GM19397 (cell line): ENCODE measurements around the gene LMNTD1.

Experiments used
- ATAC-seq: cut with Tn5 transposase; IDR thresholded peaks from one replicate; pipeline ENCODE4 v1.9.1; 2021; ENCODE audit warnings: mild to moderate bottlenecking, moderate library complexity; ENCODE audit not compliant: unreplicated experiment

Gene LMNTD1

DNA sequence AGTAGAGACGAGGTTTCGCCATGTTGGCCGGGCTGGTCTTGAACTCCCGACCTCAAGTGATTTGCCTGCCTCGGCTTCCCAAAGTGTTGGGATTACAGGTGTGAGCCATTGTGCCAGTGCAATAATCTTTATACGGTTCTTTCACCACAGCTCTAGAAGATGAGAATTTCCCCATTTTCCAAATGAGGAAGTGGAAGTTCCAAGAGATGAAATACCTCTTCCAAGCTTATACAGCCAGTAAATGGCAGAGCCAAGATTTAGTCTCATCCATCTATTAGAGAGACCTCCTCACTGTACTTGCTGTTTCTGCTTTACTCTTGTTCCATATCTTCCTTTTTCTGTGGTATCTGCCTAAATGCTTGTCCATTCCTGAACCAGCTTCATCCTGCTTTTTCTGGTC lies 3.1 kb upstream of the LMNTD1 start:
- ATAC-seq: no peak

GRCh38 chr12:25552681-25553080 lies 402 bp downstream of the LMNTD1 start:
- no peak for ATAC-seq

DNA sequence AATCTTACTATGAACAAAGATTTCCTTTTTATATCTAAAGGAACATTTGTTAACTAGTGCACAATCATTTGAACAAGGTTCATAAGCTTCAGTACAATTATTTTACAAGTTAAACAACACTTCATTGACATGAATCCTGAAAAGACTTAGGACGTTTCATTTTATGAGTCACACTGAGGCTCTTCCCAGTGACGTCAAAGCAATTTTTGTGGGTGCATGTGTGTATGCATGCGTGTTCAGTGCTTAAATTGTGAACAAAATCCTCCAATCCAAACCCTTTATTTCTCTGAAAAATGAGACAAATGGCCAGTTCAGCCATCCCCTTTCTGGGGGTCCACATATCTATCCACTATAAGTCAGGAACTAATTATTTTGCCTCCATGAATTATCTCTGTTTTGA lies 2.9 kb downstream of the LMNTD1 start:
- ATAC-seq: no peak

- no peak for ATAC-seq
These were observed 4.0 kb downstream of the LMNTD1 start for GRCh38 chr12:25549120-25549519.

DNA sequence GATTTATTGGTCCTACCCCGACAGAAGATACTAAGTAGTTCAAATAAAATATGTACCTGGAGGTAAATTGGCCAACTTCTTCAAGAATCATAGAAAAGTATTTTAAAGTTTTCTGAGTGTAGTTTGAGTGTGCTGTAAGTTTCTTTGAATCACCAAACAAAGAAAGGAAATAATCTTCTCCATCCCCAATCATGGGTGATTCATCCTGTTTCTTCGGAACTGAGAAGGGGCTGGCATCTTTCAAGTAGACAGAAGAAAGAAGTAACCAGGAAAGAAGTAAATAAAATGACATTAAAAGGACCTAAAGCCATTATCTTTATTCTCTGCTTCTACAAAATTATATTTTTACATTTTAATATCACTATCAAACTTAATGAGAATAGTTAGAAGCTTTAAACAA lies 6.8 kb downstream of the LMNTD1 start:
- ATAC-seq: no peak

GRCh38 chr12:25533150-25533549 lies 19.9 kb downstream of the LMNTD1 start:
- ATAC-seq: no peak

DNA sequence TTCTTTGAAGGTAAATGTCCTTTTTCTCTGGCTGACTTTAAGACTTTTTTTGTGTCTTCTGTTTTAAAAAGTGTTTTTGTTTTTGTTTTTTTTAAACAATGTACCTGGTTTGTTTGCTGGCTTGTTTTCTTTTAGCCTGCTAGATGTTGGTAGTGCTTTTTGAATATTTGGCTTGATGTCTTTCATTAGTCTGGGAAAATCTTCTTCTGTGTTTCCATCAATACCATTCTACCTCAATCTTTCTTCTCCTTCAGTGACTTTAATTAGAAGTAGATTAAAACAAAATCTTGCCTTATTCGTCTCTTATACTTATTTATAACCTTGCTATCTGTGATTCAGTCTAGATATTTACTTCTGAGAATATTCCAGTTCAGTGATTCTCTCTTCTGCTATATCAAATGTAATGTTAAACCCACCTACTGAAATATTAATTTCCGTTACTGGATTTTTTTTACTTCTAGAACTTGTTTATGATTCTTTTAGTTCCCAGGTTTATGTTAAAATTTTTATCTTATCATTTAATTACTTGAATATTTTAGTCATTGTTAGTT lies 21.5 kb downstream of the LMNTD1 start:
- no peak for ATAC-seq

- no peak for ATAC-seq
These were observed 23.3 kb downstream of the LMNTD1 start for GRCh38 chr12:25529738-25530137.

GRCh38 chr12:25526778-25527177 lies 26.3 kb downstream of the LMNTD1 start:
- no peak for ATAC-seq

DNA sequence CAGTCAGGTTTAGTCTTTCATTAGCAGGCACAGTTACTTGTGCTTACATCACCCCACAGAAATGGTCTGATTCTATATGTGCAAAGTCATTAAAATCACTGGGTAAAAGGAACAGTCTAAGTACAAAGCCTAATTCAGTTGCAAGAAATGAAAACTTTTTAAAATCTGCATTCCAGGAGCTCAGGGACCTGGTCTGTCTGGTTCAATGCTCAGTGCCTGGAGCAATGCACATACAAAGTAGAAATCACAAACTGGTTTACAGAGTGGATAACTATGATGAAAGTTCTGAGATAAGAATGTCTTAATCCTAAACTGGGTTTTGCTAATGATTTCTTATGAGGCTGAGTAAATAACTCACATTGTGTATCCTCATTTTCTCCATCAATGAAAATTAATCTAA lies 28.7 kb downstream of the LMNTD1 start:
- ATAC-seq: no peak

DNA sequence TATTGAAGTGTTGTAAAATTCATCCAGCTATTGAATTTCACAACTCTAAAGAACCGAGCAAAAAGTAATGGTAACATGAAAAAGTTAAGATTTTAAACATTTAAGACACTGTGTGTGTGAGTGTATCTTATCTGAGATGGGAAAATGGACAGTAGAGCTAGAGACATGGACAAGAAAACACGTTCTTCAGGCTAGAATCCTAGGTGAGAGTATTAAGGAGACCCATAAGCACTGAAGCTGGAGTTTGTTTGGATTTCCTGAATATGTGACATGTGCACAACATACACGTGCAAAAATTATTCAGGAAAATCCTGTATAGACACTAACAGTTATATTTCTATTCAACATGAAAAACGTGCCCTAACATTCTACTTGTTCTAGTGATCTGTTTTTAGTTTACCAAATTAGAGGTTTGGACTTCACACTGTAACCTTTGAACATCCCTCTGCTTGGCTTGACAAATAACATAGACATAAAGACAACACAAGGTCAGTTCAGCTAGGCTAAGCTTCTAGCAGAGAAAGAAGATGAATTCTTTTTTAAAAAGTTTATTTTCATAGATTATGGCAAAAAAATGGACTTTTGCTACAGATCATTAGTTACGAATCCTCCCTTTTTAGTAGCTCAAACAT lies 31.3 kb downstream of the LMNTD1 start:
- no peak for ATAC-seq

DNA sequence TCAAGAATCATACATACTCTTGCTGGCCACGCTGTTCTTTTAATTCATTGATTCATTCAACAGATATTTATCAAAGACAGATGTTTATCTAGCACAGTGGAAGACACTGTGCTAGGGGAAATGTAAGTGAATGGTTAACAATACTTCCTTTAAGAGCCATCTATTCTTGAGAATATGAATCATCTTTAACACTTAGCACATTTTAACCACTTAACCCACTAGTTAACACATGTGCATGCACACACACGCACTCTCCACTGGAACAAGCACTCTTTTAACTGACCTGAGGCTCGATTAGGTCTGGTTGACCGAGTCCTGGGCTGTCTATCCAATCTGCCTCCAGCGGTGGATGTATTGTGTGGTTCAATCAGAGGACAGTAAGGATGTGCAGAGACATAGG lies 34.6 kb downstream of the LMNTD1 start:
- peak; percentile 98 for ATAC-seq

DNA sequence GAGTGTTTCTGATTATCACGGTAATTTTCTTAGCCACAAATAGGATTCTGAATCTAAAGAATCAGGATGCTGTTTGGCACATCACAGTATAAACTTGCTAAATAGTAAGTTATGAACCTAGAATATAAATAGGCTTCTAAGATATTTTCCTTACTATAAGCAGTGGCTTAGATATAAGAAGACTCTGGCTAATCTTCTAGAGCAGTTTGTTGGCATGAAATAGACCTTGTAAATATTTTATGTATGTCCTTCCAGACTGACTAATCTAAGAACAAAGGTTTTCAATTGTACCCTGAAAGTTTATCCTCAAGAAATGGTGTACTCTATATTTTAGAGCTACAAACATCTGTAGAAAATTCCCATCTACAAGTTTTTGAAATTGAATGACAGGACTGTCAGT lies 48.3 kb downstream of the LMNTD1 start:
- ATAC-seq: no peak

DNA sequence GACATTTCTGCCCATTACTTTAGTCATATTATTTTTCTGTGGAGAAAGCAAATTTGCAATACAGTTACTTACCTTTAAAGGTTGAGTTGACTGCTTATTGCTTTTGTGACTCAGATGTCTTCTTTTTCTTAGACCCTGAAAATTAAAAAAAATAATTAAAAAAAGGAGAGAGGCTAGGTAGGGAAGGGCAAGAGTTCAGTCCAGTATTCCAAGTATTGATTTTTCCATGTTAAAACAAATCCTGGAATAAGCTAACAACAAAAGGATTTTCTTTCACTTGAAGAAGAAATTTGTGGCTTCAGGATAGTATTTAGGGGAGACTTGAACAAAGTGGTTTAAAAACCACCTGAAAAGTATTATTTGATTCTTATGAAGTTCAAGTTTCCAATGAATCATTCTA lies 49.4 kb downstream of the LMNTD1 start:
- no peak for ATAC-seq

DNA sequence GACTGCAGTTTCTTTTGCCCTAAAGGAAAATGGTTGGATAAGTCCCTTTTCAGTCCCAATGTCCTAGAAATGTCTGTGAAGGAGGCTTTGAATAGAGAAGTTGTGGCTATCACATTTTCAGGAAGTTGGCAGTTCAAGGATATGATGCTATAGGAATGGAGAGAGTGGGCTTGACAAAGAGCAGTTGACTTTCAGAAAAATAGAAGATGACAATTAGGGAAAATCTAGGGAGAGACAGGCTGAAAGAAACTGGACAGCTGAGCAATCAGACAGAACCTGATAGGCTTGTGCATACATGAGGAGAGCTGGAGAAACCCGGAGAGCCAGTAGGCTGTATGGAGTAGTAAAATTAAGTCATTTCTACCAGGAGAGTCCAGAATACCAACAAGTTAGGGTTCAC lies 50.5 kb downstream of the LMNTD1 start:
- ATAC-seq: no peak

- ATAC-seq: no peak
These were observed 51.0 kb downstream of the LMNTD1 start for GRCh38 chr12:25502118-25502517.

DNA sequence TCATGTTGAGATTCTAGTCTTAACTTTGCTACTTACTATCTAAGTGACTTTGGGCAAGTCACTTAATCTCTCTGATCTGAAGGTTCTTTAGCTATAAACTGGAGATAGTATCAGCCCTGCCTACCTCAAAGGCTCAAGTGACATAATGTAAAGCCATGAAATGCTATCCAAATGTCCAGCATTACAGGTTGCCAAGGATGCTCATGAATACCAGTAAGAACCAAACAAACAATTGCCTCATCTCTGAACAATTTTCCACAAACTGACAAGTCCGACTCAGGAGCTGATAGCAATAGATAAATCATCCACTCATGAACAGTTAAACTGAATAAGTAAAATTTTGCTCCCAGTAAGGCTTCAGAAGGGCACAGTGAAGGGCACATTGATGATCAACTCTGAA lies 51.5 kb downstream of the LMNTD1 start:
- ATAC-seq: no peak

DNA sequence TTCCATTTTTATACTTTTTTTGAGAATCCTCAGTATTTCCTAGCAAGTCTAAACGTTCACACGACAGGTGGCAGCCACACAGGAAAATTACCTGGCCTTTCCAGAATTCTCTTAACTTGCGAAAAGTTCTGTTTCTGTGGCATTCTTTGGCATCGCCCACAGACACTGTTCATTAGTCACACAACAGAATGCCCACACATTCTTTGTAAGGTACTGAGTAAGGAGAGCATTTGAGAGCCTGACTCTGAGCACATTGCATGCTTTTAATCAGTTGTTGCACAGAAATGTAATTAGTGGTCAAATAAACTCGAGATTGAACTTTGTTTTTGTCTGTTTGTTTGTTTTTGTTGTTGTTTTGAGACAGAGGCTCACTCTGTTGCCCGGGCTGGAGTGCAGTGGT lies 52.4 kb downstream of the LMNTD1 start:
- no peak for ATAC-seq

DNA sequence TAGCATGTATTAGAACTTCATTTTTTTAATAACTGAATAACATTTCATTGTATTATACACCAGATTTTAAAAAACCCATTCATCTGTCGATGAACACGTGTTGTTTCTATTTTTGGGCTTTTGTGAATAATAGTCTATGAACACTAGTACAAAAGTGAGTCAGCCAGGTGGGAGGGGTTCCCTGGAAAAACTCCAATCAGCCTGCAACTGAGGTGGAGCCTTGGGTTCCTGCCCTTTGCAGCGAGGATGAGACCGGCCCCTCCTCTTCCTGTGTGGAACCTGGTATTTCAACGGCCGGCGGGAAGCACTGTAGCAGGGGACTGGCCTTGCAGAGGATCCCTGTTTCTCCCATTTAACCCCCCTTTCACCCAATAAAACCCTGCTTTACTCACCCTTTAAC lies 56.1 kb downstream of the LMNTD1 start:
- no peak for ATAC-seq

GRCh38 chr12:25496098-25496587 lies 56.9 kb downstream of the LMNTD1 start:
- ATAC-seq: no peak

- ATAC-seq: no peak
These were observed 57.6 kb downstream of the LMNTD1 start for GRCh38 chr12:25495331-25496097.

- ATAC-seq: no peak
These were observed 58.2 kb downstream of the LMNTD1 start for GRCh38 chr12:25494926-25495325.
